ENCODE results near the gene MDGA2. TPM values are rescaled to one million over a fixed set of nuclear protein-coding genes. Genes with fewer than 3 reads are reported as not detected.

The MDGA2 gene
- total RNA-seq, 2 donors from 2014 or later, result 0.82 to 8.8 TPM

DNA sequence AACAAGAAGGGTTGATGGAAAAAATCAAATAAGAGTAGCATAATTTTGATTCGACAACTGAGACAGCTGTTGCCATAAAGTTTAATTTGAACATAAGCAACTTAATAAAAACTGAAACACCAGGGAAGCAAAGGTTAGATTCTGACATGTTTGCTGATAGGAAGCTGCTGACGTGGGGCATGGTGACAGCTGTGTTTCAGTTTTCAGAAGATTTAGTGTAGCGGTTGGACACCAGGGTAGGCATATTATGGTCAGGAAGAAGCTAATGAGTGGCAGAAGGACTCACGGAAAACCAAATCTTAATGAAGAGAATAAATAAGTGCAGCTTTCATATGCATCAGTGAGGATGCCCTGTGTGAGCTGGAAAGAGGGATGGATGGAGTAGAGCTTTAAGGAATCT lies 687.1 kb downstream of the MDGA2 start:
- no peak for DNase-seq
- no peaks in the 10 kb centered on the region for H3K27me3 ChIP-seq (ENCODE audit: control insufficient read depth, insufficient read depth, low read length, poor library complexity, severe bottlenecking)
- Mint-ChIP-seq H3K4me3 (no peak overlapping the region), H3K4me1 (peaks cover 3% of the 10 kb centered on the region), H3K9me3 (no peaks in the 10 kb centered on the region), H3K36me3 (ENCODE audit: low read depth) (no peaks in the 10 kb centered on the region), H3K27ac (no peak overlapping the region), H3K27me3 (ENCODE audit: insufficient read depth) (no peaks in the 10 kb centered on the region)
- H3K4me3 ChIP-seq (ENCODE audit: low read length), result no peak overlapping the region
- H3K9me3 ChIP-seq (ENCODE audit: control insufficient read depth, low read length), result no peaks in the 10 kb centered on the region
- 89 to 91% methylated on average over 4 of the region's 4 CpGs for WGBS, 2 experiments (ENCODE audit: insufficient coverage in 1 of 2, insufficient read length in 1 of 2)
- H3K4me1 ChIP-seq (ENCODE audit: control insufficient read depth, insufficient read depth, low read length), result no peaks in the 10 kb centered on the region
- H3K27ac ChIP-seq (ENCODE audit: low read depth, low read length), result no peak overlapping the region
- no peak overlapping the region for H3K9ac ChIP-seq (ENCODE audit: extremely low read depth, low read length, poor library complexity, severe bottlenecking)
- TF ChIP-seq, protein P1, sequence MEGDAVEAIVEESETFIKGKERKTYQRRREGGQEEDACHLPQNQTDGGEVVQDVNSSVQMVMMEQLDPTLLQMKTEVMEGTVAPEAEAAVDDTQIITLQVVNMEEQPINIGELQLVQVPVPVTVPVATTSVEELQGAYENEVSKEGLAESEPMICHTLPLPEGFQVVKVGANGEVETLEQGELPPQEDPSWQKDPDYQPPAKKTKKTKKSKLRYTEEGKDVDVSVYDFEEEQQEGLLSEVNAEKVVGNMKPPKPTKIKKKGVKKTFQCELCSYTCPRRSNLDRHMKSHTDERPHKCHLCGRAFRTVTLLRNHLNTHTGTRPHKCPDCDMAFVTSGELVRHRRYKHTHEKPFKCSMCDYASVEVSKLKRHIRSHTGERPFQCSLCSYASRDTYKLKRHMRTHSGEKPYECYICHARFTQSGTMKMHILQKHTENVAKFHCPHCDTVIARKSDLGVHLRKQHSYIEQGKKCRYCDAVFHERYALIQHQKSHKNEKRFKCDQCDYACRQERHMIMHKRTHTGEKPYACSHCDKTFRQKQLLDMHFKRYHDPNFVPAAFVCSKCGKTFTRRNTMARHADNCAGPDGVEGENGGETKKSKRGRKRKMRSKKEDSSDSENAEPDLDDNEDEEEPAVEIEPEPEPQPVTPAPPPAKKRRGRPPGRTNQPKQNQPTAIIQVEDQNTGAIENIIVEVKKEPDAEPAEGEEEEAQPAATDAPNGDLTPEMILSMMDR (conservative IDR thresholded peaks at IDR 0.05), result no peak
- no peaks in the 10 kb centered on the region for H3K36me3 ChIP-seq (ENCODE audit: control insufficient read depth, insufficient read depth, low read length)

DNA sequence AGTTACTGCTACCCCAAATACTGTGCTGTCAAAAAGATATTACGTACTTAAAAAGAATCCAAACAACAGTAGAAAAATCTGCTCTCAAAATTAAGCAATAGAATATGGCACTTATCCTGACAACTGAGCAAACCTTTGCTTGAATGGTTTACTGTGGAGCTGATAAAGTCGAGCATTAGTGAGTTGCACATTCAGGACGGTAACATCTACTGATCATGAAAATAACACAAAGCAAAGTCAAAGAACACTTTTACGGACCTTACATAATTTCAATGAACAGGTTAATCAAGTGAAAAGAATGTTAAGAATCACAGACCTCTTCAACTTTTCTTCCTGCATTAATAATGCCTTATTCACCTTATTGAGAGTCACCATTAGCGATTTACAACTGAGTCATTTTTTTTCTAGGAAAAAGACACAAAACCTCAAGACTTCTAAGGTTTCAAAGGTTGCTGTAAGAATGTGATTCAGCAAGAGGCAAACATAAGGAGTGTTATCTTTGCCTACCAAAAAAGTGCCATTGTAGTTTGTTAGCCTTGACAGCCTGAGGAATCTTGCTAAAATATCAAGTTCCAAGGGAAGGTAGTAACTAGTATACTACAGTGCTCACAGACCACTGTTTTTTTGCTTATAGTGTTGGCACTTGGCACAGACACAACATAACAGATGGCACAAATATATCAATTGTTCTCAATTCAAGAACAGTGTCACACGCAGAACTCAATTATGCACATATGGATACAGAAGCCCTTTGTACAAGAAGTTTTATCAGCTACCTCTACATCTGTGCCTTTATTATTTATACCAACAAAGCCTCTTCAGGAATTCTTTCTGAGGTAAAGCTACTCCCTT lies 689.6 kb downstream of the MDGA2 start:
- TF ChIP-seq, protein P1 (conservative IDR thresholded peaks at IDR 0.05), result no peak
- Mint-ChIP-seq H3K4me1 (peaks cover 3% of the 10 kb centered on the region), H3K9me3 (no peaks in the 10 kb centered on the region), H3K27me3 (ENCODE audit: insufficient read depth) (no peaks in the 10 kb centered on the region), H3K27ac (no peak overlapping the region), H3K4me3 (no peak overlapping the region), H3K36me3 (ENCODE audit: low read depth) (no peaks in the 10 kb centered on the region)
- no peak overlapping the region for H3K4me3 ChIP-seq (ENCODE audit: low read length)
- no peak overlapping the region for H3K9ac ChIP-seq (ENCODE audit: extremely low read depth, low read length, poor library complexity, severe bottlenecking)
- H3K27ac ChIP-seq (ENCODE audit: low read depth, low read length), result no peak overlapping the region
- H3K36me3 ChIP-seq (ENCODE audit: control insufficient read depth, insufficient read depth, low read length), result no peaks in the 10 kb centered on the region
- H3K9me3 ChIP-seq (ENCODE audit: control insufficient read depth, low read length), result no peaks in the 10 kb centered on the region
- H3K27me3 ChIP-seq (ENCODE audit: control insufficient read depth, insufficient read depth, low read length, poor library complexity, severe bottlenecking), result no peaks in the 10 kb centered on the region
- DNase-seq, result no peak
- WGBS, 2 experiments (ENCODE audit: insufficient coverage in 1 of 2, insufficient read length in 1 of 2), result 62 to 75% methylated on average over 3 to 6 of the region's 6 CpGs
- no peaks in the 10 kb centered on the region for H3K4me1 ChIP-seq (ENCODE audit: control insufficient read depth, insufficient read depth, low read length)

DNA sequence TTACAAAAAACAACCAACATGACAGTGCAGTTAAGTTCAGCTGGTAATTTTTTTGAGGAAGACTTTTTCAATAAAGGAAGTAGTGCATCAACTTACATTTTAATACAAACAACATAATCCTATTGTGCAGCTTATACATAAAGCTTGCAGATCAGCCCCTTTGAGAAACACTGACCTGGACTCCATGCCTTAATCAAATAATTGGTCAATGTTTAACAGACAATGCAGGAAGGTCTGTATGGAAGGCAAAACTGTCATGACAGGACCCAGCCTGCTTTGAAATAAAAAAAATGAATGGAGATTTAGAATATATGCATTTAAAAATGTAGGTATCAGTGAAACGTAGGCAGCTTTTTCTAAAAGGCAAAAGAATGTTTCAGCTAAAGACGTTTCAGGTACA lies 702.1 kb downstream of the MDGA2 start:
- 67% methylated on average over 2 of the region's 2 CpGs; no CpG with 5 or more reads in 1 of the 2 experiments for WGBS, 2 experiments (ENCODE audit: insufficient coverage in 1 of 2, insufficient read length in 1 of 2)
- no peaks in the 10 kb centered on the region for H3K9me3 ChIP-seq (ENCODE audit: control insufficient read depth, low read length)
- TF ChIP-seq, protein P1 (conservative IDR thresholded peaks at IDR 0.05), result no peak
- DNase-seq, result no peak
- Mint-ChIP-seq H3K4me1 (no peaks in the 10 kb centered on the region), H3K9me3 (no peaks in the 10 kb centered on the region), H3K4me3 (no peak overlapping the region), H3K27ac (no peak overlapping the region), H3K27me3 (ENCODE audit: insufficient read depth) (no peaks in the 10 kb centered on the region), H3K36me3 (ENCODE audit: low read depth) (no peaks in the 10 kb centered on the region)
- H3K27me3 ChIP-seq (ENCODE audit: control insufficient read depth, insufficient read depth, low read length, poor library complexity, severe bottlenecking), result no peaks in the 10 kb centered on the region
- H3K4me1 ChIP-seq (ENCODE audit: control insufficient read depth, insufficient read depth, low read length), result no peaks in the 10 kb centered on the region
- no peak overlapping the region for H3K9ac ChIP-seq (ENCODE audit: extremely low read depth, low read length, poor library complexity, severe bottlenecking)
- H3K4me3 ChIP-seq (ENCODE audit: low read length), result no peak overlapping the region
- no peak overlapping the region for H3K27ac ChIP-seq (ENCODE audit: low read depth, low read length)
- H3K36me3 ChIP-seq (ENCODE audit: control insufficient read depth, insufficient read depth, low read length), result no peaks in the 10 kb centered on the region
